ENCODE results near the gene OBSCN.
"Not testable (repeated sequence)": the region's sequence is repeated elsewhere in the genome, so short reads cannot be mapped to it uniquely, and the experiment has no call there.

Gene OBSCN

DNA sequence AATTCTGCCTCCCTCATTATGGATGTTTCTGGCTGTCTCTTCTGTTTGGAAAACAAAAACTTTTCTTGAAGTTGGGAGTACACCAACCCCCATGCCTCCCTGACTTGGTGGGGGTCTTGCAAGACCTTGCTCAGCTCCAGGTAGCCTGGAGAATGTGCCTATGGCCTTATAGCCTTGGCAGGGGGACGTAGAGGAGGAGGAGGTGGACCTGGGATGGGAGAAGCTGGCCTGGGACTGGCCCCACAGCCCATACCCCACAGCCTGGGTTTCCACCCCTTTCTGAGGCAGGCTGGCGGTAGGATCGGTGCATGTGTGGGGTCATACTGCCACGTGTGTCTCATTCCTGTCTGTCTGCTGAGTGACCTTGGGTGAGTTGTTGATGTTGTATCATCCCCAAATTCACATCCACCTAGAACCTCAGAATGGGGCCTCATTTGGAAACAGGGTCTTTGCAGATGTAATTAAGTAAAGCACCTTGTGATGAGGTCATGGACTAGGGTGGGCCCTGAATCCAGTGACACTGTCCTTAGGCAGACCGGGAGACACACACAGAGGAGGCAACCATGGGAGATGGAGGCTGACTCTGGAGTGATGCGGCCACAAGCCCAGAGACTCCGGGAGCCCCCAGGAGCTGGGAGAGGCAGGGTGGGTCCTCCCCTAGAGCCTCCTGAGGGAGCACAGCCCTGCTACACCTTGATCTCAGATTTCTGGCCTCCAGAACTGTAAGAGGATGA is 18.5 kb downstream of the OBSCN start:
- DNase-seq (ENCODE audit: insufficient read length, low spot score) (no peak), FAIRE-seq (no peak)
- TF ChIP-seq SPI1 (IDR thresholded peaks at IDR 0.05; ENCODE audit: low read depth, low read length) (no peak), PAX5 (IDR thresholded peaks at IDR 0.05; ENCODE audit: insufficient read depth, low read length, severe bottlenecking) (no peak), POU2F2 (IDR thresholded peaks at IDR 0.05; ENCODE audit: low read depth, low read length) (no peak), POLR2A (IDR thresholded peaks at IDR 0.05; ENCODE audit: low read depth, low read length) (no peak), POLR2AphosphoS5 (IDR thresholded peaks at IDR 0.05; ENCODE audit: low read depth, low read length) (no peak)

DNA sequence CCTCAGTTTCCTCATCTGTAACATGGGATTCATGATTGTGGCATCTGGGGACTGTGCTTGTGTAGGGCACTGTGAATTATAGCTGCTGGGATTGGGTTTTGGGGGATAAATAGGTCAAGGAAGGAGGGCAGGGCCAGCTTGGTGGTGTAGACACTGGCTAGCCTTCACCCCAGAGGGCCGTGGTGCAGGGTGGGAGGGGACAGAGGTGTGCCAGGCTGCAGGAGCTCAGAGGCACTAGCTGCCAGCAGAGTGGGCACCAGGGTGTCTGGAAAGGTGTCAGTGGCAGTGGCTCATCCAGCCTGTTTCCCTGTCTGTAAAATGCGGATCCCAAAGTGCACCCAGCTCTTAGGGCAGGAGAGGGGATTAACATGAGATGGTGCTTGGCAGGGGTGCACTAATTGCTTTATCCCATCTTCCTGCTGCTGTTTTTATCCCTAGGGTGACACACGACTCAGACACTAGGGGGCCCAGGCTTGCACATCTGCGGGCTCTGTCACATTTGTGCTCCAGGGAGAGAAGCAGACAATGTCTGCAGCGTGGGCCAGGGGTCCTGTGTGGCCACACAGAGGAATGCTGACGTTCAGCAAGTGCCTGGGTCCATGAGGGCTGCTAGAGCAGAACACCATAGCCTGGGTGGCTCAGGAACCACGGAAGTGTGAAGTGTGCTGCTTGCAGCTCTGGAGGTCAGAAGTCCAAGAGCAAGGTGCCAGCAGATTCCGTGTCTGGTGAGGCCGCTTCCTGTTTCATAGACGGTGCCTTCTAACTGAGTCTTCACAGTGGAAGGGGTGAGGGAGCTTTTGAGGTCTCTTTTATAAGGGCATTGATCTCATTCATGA is 19.3 kb downstream of the OBSCN start:
- FAIRE-seq: no peak
- TF ChIP-seq POU2F2 (IDR thresholded peaks at IDR 0.05; ENCODE audit: low read depth, low read length): no peak
- no peak for TF ChIP-seq SPI1 (IDR thresholded peaks at IDR 0.05; ENCODE audit: low read depth, low read length)
- TF ChIP-seq POLR2A (IDR thresholded peaks at IDR 0.05; ENCODE audit: low read depth, low read length): no peak
- TF ChIP-seq TAF1 (IDR thresholded peaks at IDR 0.05; ENCODE audit: low read depth, low read length): no peak
- no peak for DNase-seq (ENCODE audit: insufficient read length, low spot score)

DNA sequence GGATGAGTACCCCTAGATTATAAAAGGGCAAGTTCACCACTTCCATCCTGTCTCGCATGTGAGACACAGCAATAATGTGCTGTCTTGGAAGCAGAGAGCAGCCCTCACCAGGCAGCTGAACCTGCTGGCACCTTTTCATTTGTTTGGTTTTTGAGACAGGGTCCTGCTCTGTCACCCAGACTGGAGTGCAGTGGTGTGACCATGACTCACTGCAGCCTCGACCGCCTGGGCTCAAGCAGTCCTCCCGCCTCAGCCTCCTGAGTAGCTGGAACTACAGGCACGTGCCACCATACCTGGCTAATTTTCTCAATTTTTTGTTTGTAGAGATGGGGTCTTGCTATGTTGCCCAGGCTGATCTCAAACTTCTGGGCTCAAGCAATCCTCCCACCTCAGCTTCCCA is 20.3 kb downstream of the OBSCN start:
- not testable (repeated sequence) for FAIRE-seq; DNase-seq (ENCODE audit: insufficient read length, low spot score)

DNA sequence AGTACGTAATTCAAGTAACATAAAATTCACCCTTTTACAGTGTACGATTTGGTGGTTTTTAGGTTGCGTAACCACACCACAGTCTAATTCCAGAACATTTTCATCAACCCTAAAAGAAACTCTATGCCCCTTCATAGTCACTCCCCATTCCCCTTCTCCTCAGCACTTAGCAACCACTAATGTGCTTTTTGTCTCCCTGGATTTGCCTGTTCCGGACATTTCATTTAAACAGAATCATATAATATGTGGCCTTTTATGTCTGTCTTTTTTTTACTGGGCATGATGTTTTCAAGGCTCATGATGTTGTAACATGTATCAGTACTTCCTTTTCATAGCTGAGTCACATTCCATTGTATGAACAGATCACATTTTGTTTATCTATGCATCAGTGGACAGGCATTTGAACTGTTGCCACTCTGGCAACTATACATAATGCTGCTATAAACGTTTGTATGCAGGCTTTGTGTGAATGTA is 20.8 kb downstream of the OBSCN start:
- DNase-seq (ENCODE audit: insufficient read length, low spot score) (no peak), FAIRE-seq (no peak)
- TF ChIP-seq SPI1 (IDR thresholded peaks at IDR 0.05; ENCODE audit: low read depth, low read length) (no peak), POU2F2 (IDR thresholded peaks at IDR 0.05; ENCODE audit: low read depth, low read length) (no peak), POLR2A (IDR thresholded peaks at IDR 0.05; ENCODE audit: low read depth, low read length) (no peak), POLR2AphosphoS5 (IDR thresholded peaks at IDR 0.05; ENCODE audit: low read depth, low read length) (no peak), TAF1 (IDR thresholded peaks at IDR 0.05; ENCODE audit: low read depth, low read length) (no peak), PAX5 (IDR thresholded peaks at IDR 0.05; ENCODE audit: insufficient read depth, low read length, severe bottlenecking) (no peak)

DNA sequence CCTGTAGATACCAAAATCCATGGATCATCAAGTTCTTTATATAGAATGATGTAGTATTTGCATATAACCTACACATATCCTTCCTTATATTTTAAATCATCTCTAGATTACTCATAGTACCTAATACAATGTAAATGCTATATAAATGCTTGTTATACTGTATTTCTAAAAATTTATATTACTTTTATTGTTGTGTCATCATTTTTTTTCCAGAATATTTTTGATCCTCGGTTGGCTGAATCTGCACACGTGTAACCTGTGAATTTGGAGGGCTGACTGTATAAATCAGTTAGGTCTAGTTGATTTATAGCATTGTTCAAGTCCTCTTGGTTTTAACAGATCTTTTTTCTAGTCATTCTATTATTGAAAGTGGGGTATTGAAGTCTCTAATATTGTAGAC is 23.3 kb downstream of the OBSCN start:
- DNase-seq (ENCODE audit: insufficient read length, low spot score): no peak
- no peak for FAIRE-seq
- TF ChIP-seq TAF1 (IDR thresholded peaks at IDR 0.05; ENCODE audit: low read depth, low read length): no peak
- TF ChIP-seq POU2F2 (IDR thresholded peaks at IDR 0.05; ENCODE audit: low read depth, low read length): no peak
- no peak for TF ChIP-seq PAX5 (IDR thresholded peaks at IDR 0.05; ENCODE audit: insufficient read depth, low read length, severe bottlenecking)
- TF ChIP-seq POLR2A (IDR thresholded peaks at IDR 0.05; ENCODE audit: low read depth, low read length): no peak
- no peak for TF ChIP-seq SPI1 (IDR thresholded peaks at IDR 0.05; ENCODE audit: low read depth, low read length)
- no peak for TF ChIP-seq POLR2AphosphoS5 (IDR thresholded peaks at IDR 0.05; ENCODE audit: low read depth, low read length)

DNA sequence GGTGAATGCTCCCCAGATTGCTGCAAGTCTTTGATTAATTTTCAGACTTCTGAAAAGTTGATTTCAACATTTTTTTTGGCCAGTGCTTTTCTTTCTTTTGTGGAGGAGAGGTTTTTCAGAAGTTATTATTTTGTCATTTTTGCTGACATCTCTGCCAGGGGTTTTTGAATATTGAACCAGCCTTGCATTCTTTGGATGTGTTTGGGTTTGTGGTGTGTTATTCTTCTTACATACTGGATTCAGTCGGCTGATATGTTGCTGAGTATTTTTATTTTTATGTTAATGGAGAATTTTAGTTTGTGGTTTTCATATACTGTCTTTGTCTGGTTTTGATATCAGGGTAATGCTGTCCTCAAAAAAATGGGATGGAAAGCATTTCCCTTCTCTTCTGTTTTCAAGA is 25.3 kb downstream of the OBSCN start:
- FAIRE-seq (no peak), DNase-seq (ENCODE audit: insufficient read length, low spot score) (no peak)
- TF ChIP-seq TAF1 (IDR thresholded peaks at IDR 0.05; ENCODE audit: low read depth, low read length): no peak
- TF ChIP-seq POU2F2 (IDR thresholded peaks at IDR 0.05; ENCODE audit: low read depth, low read length): no peak
- TF ChIP-seq SPI1 (IDR thresholded peaks at IDR 0.05; ENCODE audit: low read depth, low read length): no peak
- TF ChIP-seq POLR2A (IDR thresholded peaks at IDR 0.05; ENCODE audit: low read depth, low read length): no peak
- TF ChIP-seq POLR2AphosphoS5 (IDR thresholded peaks at IDR 0.05; ENCODE audit: low read depth, low read length): no peak
- TF ChIP-seq PAX5 (IDR thresholded peaks at IDR 0.05; ENCODE audit: insufficient read depth, low read length, severe bottlenecking): no peak

DNA sequence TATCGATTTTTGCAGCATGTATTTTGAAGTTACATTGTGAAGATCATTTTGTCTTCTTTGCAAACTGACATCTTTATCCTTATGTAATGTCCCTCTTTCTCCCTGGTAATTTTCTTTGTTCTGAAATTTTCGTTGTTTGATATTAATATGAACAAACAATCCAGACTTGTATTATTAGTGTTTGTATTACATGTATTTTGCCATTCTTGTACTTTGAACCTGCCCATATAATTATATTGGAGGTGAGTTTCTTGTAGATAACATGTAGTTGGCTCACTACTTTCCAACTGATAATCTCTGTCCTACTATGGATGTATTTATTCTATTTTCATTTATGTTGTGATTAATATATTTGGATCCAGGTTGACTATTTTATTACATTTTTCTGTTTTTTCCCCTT is 27.1 kb downstream of the OBSCN start:
- TF ChIP-seq TAF1 (IDR thresholded peaks at IDR 0.05; ENCODE audit: low read depth, low read length): no peak
- no peak for TF ChIP-seq SPI1 (IDR thresholded peaks at IDR 0.05; ENCODE audit: low read depth, low read length)
- no peak for TF ChIP-seq POU2F2 (IDR thresholded peaks at IDR 0.05; ENCODE audit: low read depth, low read length)
- no peak for TF ChIP-seq POLR2AphosphoS5 (IDR thresholded peaks at IDR 0.05; ENCODE audit: low read depth, low read length)
- TF ChIP-seq POLR2A (IDR thresholded peaks at IDR 0.05; ENCODE audit: low read depth, low read length): no peak
- TF ChIP-seq PAX5 (IDR thresholded peaks at IDR 0.05; ENCODE audit: insufficient read depth, low read length, severe bottlenecking): no peak
- DNase-seq (ENCODE audit: insufficient read length, low spot score): no peak
- no peak for FAIRE-seq

DNA sequence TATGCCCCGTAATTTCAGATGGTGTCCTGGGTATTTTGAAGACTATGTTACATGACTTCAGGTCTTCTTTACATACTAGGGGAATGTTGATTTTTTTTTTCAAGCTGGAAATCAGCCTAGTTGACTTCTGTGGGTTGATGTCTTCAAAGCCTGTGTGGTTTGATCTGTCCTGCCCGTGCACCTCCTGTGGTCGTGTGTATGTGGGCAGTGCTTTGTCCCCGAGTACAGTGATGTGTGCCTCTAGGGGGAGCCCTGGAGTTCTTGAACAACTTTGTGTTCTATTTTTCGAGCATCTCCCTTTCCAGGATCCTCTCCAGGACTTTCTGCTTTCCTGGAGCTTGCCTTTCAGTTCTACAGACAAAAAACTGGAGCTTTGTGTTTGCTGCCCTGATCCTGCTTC is 28.9 kb downstream of the OBSCN start:
- FAIRE-seq (no peak), DNase-seq (ENCODE audit: insufficient read length, low spot score) (no peak)
- no peak for TF ChIP-seq TAF1 (IDR thresholded peaks at IDR 0.05; ENCODE audit: low read depth, low read length)
- TF ChIP-seq POLR2A (IDR thresholded peaks at IDR 0.05; ENCODE audit: low read depth, low read length): no peak

DNA sequence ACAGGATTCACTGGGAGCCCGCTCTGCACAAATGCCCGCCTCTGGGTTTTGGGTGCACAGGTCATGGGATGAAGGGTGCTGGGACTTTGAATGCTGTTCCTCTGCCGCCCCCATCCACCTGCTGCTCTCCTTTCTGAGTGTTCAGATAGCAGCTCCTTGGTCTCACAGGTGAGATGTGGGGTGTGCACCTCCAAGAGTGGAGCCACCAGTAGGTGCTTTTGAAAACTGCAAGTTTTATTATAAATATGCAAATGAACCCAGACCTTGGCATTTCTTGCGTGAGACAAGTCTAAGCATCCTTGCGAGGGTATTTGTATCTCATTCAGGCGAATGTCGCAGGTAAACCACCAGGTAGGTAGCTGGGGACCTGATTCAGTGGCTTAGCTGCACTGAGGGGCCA is 30.2 kb downstream of the OBSCN start:
- TF ChIP-seq TAF1 (IDR thresholded peaks at IDR 0.05; ENCODE audit: low read depth, low read length) (no peak), PAX5 (IDR thresholded peaks at IDR 0.05; ENCODE audit: insufficient read depth, low read length, severe bottlenecking) (no peak), POLR2AphosphoS5 (IDR thresholded peaks at IDR 0.05; ENCODE audit: low read depth, low read length) (no peak)
- DNase-seq (ENCODE audit: insufficient read length, low spot score) (no peak), FAIRE-seq (no peak)

DNA sequence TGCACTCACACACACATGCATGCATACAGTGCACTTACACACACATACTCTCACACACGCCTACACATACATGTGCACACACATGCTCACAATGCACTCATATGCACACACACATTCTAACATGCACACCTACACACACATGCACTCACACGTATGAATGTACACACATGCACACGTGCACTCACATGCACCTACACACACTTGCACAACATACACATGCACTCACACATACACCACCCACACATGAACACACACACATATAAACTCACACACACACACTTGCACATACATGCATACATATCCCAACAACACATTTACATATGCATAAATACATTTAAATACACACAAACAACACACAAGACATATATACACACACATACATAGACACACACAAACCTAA is 30.6 kb downstream of the OBSCN start:
- DNase-seq (ENCODE audit: insufficient read length, low spot score): no peak
- FAIRE-seq: peak; percentile 48
- TF ChIP-seq TAF1 (IDR thresholded peaks at IDR 0.05; ENCODE audit: low read depth, low read length): no peak
- TF ChIP-seq PAX5 (IDR thresholded peaks at IDR 0.05; ENCODE audit: insufficient read depth, low read length, severe bottlenecking): no peak
- TF ChIP-seq POU2F2 (IDR thresholded peaks at IDR 0.05; ENCODE audit: low read depth, low read length): no peak

Data from GM12891 (cell line).